Fibroblast of the aortic adventitia (primary cell): Measurements from ENCODE around the gene RASAL3. TPM values are rescaled to one million over a fixed set of nuclear protein-coding genes. Genes with fewer than 3 reads are reported as not detected.
A peak's percentile ranks its signal among the peaks of the same experiment; 100 is the strongest.

ENCODE experiments used
- DNase-seq: peaks from one replicate; pipeline ENCODE4 v3.0.0-alpha.2; 2010; ENCODE audit warnings: low read depth
- H3K4me3 ChIP-seq: 2 replicates; pipeline ENCODE4 v1.5.1; 2011; ENCODE audit warnings: low read depth, mild to moderate bottlenecking, control low read depth, low read length, moderate library complexity
- total RNA-seq: library from RNA; depleted of rRNA; stranded (reverse); fragments of >200 nt; gene quantifications from 2 replicates; pipeline ENCODE4 v1.2.3, GENCODE V29; 2012; ENCODE audit warnings: low replicate concordance
- TF ChIP-seq, protein P1 (sequence below): IDR thresholded peaks from 2 replicates; pipeline ENCODE4 v1.5.1; 2011; ENCODE audit warnings: mild to moderate bottlenecking, low read length, control low read depth, inconsistent platforms; ENCODE audit not compliant: insufficient read depth

RASAL3 gene
- total RNA-seq: not detected in 2 replicates

GRCh38 chr19:15464394-15465385 is at the start of gene RASAL3:
Gene RASAL3 (minus strand): TSS chr19:15464544. CDS start chr19:15464358, 186 bp downstream.
- DNase-seq: peak; percentile 43
- H3K4me3 ChIP-seq: no peak within 1 kb of the TSS
- TF ChIP-seq, protein P1, sequence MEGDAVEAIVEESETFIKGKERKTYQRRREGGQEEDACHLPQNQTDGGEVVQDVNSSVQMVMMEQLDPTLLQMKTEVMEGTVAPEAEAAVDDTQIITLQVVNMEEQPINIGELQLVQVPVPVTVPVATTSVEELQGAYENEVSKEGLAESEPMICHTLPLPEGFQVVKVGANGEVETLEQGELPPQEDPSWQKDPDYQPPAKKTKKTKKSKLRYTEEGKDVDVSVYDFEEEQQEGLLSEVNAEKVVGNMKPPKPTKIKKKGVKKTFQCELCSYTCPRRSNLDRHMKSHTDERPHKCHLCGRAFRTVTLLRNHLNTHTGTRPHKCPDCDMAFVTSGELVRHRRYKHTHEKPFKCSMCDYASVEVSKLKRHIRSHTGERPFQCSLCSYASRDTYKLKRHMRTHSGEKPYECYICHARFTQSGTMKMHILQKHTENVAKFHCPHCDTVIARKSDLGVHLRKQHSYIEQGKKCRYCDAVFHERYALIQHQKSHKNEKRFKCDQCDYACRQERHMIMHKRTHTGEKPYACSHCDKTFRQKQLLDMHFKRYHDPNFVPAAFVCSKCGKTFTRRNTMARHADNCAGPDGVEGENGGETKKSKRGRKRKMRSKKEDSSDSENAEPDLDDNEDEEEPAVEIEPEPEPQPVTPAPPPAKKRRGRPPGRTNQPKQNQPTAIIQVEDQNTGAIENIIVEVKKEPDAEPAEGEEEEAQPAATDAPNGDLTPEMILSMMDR: no peak

GRCh38 chr19:15511671-15512424 is 47.5 kb upstream of the RASAL3 start:
- TF ChIP-seq, protein P1: no peak
- DNase-seq: no peak
- no peak overlapping the region for H3K4me3 ChIP-seq

DNA sequence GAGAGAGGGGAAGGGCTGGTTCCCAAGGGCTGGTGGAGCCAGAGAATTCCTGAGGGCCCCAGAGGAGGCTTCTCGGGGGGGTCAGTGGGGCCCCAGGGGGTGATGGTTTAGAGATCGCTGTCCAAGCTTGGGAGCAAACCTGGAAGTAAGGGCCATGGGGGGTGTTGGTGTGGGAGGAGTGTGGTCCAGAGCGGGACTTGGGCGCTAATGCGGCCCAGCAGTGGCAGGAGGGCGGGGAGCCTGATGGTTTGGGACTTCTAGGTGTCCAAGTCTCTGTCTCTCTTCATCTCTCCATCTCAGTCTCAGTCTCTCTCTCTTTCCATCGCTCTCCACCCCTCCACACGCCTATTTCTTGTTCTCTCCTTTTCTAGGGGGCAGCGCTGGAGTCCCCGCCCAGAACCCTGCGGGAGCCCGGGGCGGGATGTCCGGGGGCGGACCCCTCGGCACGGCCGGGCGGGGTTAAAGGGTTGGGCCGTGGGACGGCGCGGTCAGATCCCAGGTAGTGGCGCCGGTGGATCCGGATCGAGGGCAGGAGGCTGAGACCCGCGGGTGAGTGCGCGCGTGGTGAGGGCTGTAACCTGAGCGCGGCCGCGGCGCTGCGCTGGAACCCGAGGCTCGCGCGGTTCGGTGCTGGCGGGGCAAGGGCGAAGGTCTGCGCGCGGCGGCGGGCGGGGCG is 43.8 kb upstream of the RASAL3 start, which contains the start of gene CYP4F22:
Gene CYP4F22 (plus strand): TSS at position 491 of the 676 bp plus-strand sequence. CDS start 16,812 bp downstream, outside the sequence.
- TF ChIP-seq, protein P1: no peak
- H3K4me3 ChIP-seq: no peak within 1 kb of the TSS
- DNase-seq: no peak

- no peak for DNase-seq
Measured at GRCh38 chr19:15507068-15508034, 43.0 kb upstream of the RASAL3 start.

DNA sequence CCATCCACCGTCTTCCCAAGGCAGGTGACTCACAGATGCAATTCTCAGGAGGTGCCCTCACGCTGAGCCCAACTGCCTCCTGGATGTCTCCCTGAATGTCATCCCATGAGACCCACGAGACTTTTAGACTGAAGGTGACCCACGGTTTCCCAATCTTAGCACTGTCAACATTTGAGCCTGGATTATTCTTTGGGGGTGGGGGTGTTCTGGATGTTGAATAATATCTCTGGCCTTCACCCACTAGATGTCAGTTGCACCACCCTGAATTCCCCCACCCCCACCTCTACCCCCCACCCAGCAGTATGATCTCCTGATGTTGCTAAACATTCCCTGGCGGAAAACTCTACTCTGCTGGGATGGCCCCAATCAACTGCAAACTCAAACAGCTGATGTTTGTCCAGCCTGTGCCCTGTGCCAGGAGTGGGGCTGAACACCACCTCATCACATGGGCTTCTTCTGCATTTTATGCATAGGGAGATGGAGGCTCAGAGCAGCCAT is 41.8 kb upstream of the RASAL3 start:
- TF ChIP-seq, protein P1: no peak
- no peak for DNase-seq
- H3K4me3 ChIP-seq: no peak overlapping the region

More at GRCh38 chr19:15507068-15508034, 43.0 kb upstream of the RASAL3 start:
- H3K4me3 ChIP-seq: no peak overlapping the region
- TF ChIP-seq, protein P1: no peak
